HG03342 (cell line): ENCODE results near the gene ZNF787.

Source experiments
- ATAC-seq: cut with Tn5 transposase; IDR thresholded peaks from one replicate; pipeline ENCODE4 v1.9.1; 2021; ENCODE audit warnings: mild to moderate bottlenecking, moderate library complexity; ENCODE audit not compliant: unreplicated experiment

ZNF787 gene

GRCh38 chr19:56144831-56145230, 23.7 kb upstream of the ZNF787 start:
- no peak for ATAC-seq

- ATAC-seq, result no peak
Measured at GRCh38 chr19:56144376-56144775, 23.3 kb upstream of the ZNF787 start.

DNA sequence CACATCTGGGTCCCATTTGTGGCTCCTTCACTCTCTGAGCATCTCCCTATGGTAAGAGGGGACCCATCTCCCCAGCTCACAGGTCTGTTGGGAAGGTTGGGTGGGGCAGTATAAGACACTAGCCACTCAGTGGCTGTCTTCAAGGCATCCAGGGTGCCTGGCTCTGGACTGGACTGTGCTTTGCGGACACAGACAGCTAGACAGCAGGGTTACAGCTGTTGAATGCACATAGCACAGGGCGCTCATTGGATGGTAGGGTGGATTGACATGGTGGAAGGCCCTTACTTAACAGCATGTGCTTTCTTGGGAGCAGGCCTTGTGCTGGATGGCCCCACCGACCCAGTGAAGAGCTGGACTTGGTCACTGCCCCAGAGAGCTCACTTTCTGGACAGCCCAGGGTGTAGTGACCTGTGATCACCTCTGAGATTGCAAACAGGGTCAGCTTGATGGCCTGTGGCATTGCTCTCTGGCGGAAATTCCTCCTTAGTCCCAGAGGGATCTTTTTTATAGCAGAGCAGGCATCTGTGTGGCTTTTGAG, 21.9 kb upstream of the ZNF787 start:
- no peak for ATAC-seq

DNA sequence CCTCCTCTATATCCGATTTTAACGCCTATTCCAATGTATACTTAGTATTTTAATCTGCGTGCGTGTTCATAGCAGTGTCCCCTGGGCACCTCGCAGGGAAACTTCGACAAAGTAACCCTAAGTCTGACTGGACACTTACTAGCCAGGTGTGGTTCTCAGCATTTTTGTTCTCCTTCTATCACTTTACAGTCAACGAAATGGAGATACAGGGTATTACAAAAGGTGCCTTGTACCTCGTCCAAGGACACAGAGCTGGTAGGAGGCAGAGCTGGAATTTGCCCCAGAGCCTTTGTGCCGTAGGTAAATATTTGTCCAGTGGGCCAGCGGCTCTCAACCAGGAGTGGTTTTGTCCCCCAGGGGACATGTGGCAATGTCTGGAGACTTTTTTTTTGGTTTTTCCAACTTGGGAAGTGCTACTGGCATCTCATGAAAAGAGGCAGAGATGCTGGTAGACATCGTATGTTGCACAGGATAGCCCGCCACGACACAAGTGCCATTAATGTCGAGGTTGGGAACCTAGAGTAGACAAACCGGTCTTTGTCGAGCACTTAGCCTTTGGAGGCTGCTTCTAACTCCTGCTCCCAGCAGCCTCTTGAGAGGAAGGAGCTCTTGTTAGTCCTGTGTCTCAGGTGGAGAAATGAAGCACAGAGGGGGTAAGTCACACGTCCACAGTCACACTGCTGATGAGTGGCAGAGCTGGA, 21.1 kb upstream of the ZNF787 start:
- no peak for ATAC-seq

GRCh38 chr19:56141417-56141993, 20.4 kb upstream of the ZNF787 start:
- ATAC-seq, result no peak

DNA sequence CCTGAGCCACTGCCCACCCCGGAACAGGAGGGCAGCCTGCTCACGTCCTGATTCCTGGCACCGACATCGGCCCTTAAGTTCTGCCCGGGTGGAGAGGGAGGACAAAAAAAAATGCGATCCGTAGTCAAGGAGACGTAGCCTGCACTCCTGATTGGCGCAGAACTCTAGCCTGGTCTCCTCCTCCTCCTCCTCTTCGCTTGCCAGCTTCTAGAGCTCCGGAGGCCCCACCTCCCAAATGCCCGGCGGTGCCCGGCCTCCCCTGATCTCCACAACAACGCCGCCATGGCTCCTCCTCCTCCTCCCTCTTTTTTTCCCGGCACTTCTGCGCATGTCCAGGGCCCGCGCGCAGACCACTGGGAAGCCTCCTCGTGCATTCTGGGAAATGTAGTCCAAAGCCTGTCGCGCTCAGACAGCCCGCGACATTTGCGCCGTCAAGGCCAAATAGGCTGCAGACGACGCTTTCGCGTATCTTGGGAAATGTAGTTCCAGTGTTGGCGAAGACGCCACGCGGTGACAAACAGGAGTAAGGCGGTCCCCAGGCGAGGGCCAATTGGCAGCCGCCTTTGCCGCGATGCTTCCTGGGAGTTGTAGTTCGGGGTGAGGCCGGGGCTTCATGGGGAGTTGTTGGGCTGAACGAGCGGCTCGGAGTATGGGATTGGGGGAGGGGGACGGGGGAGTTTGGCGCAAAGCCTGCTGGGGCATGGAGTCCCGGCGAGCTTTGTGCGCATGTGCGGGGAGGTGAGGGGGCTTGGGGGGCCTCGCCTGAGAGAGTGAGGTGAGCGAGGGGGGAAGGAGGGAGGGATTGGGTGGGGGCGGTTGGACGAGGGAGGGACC, 19.7 kb upstream of the ZNF787 start, which contains the start of gene ZNF444:
TSS of gene ZNF444 (plus strand) at position 705 of the 834 bp plus-strand sequence. CDS start 5,625 bp downstream, outside the sequence.
- ATAC-seq, result peak; percentile 86

- ATAC-seq, result no peak
Measured at GRCh38 chr19:56139847-56140582, 18.9 kb upstream of the ZNF787 start.

GRCh38 chr19:56138069-56138468, 17.0 kb upstream of the ZNF787 start:
- no peak for ATAC-seq

GRCh38 chr19:56137405-56137804, 16.3 kb upstream of the ZNF787 start:
- ATAC-seq, result no peak

DNA sequence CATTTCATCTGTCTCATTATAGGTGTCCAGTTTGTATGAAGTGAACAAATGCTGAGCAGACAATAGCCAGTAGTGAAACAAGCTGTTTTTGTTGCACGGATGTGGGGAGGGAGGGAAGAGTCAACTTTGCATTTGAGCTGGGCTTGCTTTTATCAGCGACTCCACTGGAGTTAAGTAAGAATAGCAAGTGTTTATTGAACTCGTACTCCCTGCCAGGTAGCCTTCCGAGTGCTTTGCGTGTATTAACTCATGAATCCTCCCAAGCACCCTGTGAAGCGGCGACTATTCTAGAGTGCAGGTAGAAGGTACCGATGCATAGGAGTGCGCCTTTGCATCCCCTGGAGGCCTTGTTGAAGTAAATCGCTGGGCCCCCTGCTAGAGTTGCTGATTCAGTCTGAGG, 15.3 kb upstream of the ZNF787 start:
- no peak for ATAC-seq

DNA sequence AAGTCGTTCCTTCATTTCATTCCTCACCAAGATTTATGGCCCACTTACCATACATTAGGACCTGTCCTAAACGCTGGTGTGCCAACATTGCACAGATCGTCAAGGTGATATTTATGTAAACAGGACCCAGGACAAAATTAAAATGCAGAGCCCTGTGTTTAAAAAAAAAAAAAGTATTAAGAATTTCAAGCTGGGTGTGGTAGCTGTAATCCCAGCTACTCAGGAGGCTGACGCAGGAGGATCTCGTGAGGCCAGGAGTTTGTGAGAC, 13.5 kb upstream of the ZNF787 start:
- no peak for ATAC-seq

DNA sequence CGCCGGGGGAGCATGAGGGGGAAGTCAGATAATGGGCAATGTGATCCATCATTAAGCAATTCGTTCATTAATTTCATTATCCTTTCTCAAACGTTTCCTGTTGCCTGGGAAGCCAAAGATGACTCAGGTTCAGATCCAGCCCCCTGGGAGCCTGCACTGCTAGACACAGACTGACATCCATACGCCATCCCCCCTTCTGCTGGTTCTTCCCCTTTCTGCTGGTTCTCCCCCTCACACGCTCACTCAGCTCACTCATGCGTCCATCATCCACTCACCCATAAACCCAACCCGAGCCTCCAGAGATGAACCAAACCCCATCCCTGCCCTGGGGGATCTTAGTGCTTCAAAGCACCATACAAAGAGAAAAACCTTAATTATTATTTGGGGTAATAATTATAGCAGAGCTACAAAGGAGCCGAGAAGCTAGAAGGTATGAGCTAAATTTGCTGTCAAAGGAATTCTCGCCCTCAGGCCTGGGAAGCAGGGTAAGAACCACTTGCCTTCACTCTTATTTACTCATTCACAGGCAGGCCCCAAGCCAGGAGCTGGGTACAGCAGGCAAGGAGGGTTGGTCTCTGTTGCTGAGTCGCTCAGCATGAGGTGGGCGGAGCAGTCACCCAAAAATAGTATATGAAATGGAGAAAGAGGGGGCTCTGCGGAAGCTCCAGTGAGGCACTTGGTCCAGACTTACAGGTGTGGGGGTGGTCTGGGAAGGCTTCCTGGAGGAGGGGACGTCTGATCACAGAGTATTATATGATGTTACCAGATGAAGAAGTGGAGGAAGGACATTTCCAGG, 13.0 kb upstream of the ZNF787 start:
- peak; percentile 80 for ATAC-seq

GRCh38 chr19:56132316-56132822, 11.3 kb upstream of the ZNF787 start:
- no peak for ATAC-seq

DNA sequence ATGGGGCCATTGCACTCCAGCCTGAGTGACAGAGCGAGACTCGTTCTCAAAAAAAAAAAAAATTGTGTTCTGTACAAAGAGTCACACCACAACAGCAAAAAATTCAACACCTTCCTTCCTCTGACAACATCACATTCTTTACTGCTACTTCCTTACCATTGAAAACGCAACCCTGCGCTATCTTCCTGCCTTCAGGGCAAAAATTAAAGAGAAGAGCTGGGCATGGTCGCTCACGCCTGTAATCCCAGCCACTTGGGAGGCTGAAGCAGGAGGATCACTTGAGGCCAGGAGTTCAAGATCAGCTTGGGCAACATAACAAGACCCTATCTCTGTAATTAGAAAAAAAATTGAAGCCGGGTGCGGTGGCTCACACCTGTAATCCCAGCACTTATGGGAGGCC, 10.6 kb upstream of the ZNF787 start:
- ATAC-seq, result no peak

- no peak for ATAC-seq
Measured at GRCh38 chr19:56130006-56130405, 8.9 kb upstream of the ZNF787 start.

- ATAC-seq, result no peak
Measured at GRCh38 chr19:56126983-56127780, 6.1 kb upstream of the ZNF787 start.

DNA sequence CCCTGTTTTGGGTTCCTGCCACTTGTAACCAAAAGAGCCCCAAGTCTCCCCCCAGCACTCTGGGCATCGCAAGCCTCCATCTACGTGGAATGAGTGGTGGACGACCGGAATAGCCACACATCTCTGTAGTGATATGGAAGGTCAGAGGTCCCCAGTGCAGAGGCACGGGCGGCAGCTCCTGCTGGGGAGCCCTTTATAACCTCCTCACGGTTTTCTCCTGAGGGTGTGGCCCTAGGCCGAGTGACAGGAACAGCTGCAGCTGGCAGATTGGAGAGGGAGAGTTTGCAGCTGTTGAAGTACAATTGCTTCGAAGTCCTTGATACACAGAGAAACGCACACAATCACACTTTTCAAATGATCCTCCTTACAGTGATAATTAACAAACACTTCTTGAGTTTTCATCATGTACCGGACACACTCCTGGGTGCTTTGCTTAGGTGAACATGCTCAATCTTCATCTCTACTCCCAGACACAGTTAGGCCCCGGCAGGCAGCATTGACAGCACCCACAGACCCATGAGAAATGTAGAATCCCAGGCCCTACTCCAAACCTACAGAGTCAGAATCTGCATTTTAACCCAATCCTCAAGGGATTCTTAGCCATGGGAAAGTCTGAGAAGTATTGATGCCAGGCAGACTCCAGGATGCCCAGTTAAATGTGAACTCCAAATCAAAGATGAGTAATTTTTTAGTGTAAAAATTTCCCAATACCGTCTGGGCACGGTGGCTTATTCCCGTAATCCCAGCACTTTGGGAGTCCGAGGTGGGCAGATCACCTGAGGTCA, 4.9 kb upstream of the ZNF787 start:
- ATAC-seq, result no peak

GRCh38 chr19:56124578-56124977, 3.5 kb upstream of the ZNF787 start:
- ATAC-seq, result no peak
